ENCODE data around the gene GALNT15. TPM values are rescaled to one million over a fixed set of nuclear protein-coding genes. Genes with fewer than 3 reads are reported as not detected.

Gene GALNT15
- total and polyA plus RNA-seq, 12 donors = 0.55 to 30.5 (median 4.3) TPM

DNA sequence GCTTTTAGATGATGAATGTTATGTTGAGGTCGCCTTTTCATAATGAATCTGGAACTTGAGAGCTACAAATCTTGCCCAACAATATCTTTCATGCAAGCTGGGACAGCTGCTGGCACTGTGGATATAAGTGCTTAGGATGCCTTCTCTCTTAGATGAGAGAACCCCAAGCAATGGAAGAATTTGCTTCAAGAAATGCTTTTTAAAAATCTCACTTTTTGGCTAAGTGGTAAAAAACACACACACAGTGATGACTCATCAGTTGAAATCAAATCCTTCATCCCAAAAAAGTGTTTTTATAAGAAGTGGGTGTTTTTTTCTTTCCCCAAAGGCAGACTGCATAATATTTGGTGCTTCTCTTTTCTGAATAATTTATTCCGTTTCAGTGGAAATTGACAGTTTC, 38.4 kb upstream of the GALNT15 start:
- no peak overlapping the region for H3K4me3 ChIP-seq
- peaks cover 0 to 40% (median 31%) of the 10 kb centered on the region in 9 donors for H3K4me1 ChIP-seq
- no peaks in the 10 kb centered on the region for H3K36me3 ChIP-seq
- no peak for ATAC-seq
- TF ChIP-seq, protein P1, sequence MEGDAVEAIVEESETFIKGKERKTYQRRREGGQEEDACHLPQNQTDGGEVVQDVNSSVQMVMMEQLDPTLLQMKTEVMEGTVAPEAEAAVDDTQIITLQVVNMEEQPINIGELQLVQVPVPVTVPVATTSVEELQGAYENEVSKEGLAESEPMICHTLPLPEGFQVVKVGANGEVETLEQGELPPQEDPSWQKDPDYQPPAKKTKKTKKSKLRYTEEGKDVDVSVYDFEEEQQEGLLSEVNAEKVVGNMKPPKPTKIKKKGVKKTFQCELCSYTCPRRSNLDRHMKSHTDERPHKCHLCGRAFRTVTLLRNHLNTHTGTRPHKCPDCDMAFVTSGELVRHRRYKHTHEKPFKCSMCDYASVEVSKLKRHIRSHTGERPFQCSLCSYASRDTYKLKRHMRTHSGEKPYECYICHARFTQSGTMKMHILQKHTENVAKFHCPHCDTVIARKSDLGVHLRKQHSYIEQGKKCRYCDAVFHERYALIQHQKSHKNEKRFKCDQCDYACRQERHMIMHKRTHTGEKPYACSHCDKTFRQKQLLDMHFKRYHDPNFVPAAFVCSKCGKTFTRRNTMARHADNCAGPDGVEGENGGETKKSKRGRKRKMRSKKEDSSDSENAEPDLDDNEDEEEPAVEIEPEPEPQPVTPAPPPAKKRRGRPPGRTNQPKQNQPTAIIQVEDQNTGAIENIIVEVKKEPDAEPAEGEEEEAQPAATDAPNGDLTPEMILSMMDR (IDR thresholded peaks at IDR 0.05) = no peak
- H3K27ac ChIP-seq = peak overlapping the region in 7 of 10 donors; percentile 19 to 63 (median 54)
- intact Hi-C loops (cut with DNase I) = no loop called here
- peaks cover 0 to 14% (median 0%) of the 10 kb centered on the region in 11 donors for H3K9me3 ChIP-seq
- H3K27me3 ChIP-seq = no peaks in the 10 kb centered on the region
- WGBS, 2 donors = 75 to 76% methylated on average over 2 of the region's 2 CpGs
- DNase-seq = no peak

DNA sequence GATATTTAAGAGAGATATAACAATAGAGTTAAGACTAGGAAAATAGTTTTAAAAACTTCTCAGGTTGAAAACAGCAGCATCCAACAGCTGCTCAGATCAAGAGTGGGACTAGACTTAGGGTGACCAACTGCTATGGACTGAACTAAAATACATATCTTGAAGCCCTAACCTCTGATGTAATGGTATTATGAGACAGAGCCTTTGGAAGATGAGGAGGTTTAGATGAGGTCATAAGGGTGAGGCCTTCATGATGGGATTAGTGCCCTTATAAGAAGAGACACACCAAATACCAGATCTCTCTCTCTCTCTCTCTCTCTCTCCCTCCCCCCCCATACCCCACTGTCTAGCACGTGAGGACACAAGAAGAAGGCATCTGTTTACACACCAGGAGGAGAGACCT, 37.4 kb upstream of the GALNT15 start:
- DNase-seq (no peak), ATAC-seq (no peak)
- Histone ChIP-seq H3K4me3 (no peak overlapping the region), H3K27me3 (no peaks in the 10 kb centered on the region), H3K4me1 (peaks cover 0 to 36% (median 26%) of the 10 kb centered on the region in 9 donors), H3K9me3 (peaks cover 0 to 14% (median 0%) of the 10 kb centered on the region in 11 donors), H3K27ac (peak overlapping the region in 4 of 10 donors; percentile 34 to 63 (median 58)), H3K36me3 (no peaks in the 10 kb centered on the region)
- TF ChIP-seq, protein P1 (IDR thresholded peaks at IDR 0.05) = no peak
- intact Hi-C loops (cut with DNase I) = no loop called here
- whole genome bisulfite sequencing, 2 donors = 88 to 90% methylated on average over 1 of the region's 1 CpG

DNA sequence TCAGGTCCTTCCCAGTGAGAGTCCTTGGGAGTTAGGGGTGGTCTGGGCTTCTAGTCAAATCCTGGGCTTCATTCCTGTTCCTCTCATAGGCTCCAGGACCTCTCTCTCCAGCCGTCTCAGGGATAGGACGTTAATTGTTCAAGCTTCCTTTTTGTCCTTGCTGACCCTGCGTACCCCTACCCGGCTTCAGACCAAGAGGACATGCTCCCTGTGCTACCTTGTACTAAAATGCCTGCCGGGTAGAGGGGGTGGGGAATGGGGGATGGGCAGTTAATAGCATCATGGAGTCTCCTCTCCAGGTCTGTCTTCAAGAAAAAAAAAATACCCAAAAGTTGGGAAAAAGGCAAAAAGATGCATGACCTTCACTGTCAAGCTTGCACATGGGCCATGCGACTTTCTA, 36.5 kb upstream of the GALNT15 start:
- 94 to 95% methylated on average over 6 of the region's 6 CpGs for WGBS, 2 donors
- DNase-seq = no peak
- Histone ChIP-seq H3K27ac (no peak overlapping the region), H3K36me3 (no peaks in the 10 kb centered on the region), H3K4me1 (peaks cover 0 to 27% (median 20%) of the 10 kb centered on the region in 9 donors), H3K4me3 (no peak overlapping the region), H3K9me3 (peaks cover 0 to 14% (median 0%) of the 10 kb centered on the region in 11 donors), H3K27me3 (no peaks in the 10 kb centered on the region)
- TF ChIP-seq, protein P1 (IDR thresholded peaks at IDR 0.05) = no peak
- no peak for ATAC-seq
- intact Hi-C loops (cut with DNase I) = no loop called here

DNA sequence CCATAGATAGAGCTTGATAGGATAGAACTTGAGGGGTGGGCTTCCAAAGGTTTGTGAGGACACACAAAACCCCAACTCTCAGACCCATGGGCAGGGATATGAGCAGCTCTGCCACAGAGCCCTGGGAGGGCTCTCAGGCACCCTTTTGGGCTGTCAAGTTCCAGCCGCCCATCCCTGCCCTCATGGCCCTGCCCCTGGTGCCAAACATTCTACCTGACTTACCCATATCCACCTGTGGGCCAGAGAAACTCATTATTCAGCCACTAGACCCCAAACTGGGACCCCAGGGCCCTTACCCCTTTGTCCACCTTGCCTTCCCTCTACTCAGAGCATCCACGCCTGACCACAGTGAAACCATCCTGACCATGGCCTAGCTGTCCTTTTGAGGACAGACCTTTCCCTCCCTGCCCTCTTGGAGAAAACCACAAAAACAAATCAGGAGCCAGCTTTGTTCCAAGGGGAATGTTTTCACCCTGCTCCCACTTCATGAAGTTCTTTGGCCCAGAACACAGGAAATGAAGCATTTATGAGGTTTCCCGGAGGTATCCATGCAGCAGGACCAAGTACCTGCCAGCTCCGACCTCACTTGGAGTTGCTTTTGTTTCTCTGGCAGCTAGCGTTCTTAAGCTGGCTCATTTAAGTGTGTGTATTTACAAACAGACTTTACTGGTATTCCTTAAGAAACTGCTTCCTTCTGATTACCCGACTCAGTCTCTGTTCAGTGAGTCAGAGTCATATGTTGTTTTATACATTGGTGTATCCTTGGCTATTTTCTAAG, 34.2 kb upstream of the GALNT15 start:
- Histone ChIP-seq H3K36me3 (no peaks in the 10 kb centered on the region), H3K4me1 (peaks cover 0 to 22% (median 13%) of the 10 kb centered on the region in 9 donors), H3K27ac (peak overlapping the region in 9 of 10 donors; percentile 20 to 73 (median 66)), H3K4me3 (no peak overlapping the region), H3K9me3 (peaks cover 0 to 14% (median 2%) of the 10 kb centered on the region in 11 donors), H3K27me3 (no peaks in the 10 kb centered on the region)
- DNase-seq (peak in 1 of 2 donors; percentile 25), ATAC-seq (peak; percentile 66 to 87 (median 76))
- intact Hi-C loops (cut with DNase I) = no loop called here
- TF ChIP-seq, protein P1 (IDR thresholded peaks at IDR 0.05) = no peak
- 66 to 72% methylated on average over 6 of the region's 6 CpGs for WGBS, 2 donors
